Activated CD4-positive, alpha-beta T cell treated with anti-CD3 and anti-CD28 coated beads, Interleukin-2, amount 10 ng/mL, durations not matched to agents 24 days and 14 days (primary cell): ENCODE results near the gene SUCLG1. TPM values are rescaled to one million over a fixed set of nuclear protein-coding genes. Genes with fewer than 3 reads are reported as not detected.
"Not testable (repeated sequence)": the region's sequence is repeated elsewhere in the genome, so short reads cannot be mapped to it uniquely, and the experiment has no call there.

Source experiments
- DNase-seq: peaks from one replicate; pipeline ENCODE4 v3.0.0; 2022
- H3K27ac Mint-ChIP-seq: one replicate; pipeline ENCODE4 v1.8.0; 2022; ENCODE audit warnings: mild to moderate bottlenecking, mixed read lengths
- H3K27me3 Mint-ChIP-seq: one replicate; pipeline ENCODE4 v1.8.0; 2022; ENCODE audit warnings: mixed read lengths
- H3K36me3 Mint-ChIP-seq: one replicate; pipeline ENCODE4 v1.8.0; 2022; ENCODE audit warnings: low read depth, mild to moderate bottlenecking, mixed read lengths
- H3K4me1 Mint-ChIP-seq: one replicate; pipeline ENCODE4 v1.8.0; 2021; ENCODE audit warnings: mixed read lengths
- H3K4me3 Mint-ChIP-seq: one replicate; pipeline ENCODE4 v1.8.0; 2022; ENCODE audit warnings: mild to moderate bottlenecking, moderate library complexity, mixed read lengths
- H3K9me3 Mint-ChIP-seq: one replicate; pipeline ENCODE4 v1.8.0; 2021; ENCODE audit warnings: mixed read lengths
- intact Hi-C: fragments of 100-400 bp; cut with micrococcal nuclease; formaldehyde crosslinking; loops from one replicate; pipeline ENCODE4 v1.15.1; 2023
- total RNA-seq: library from RNA; stranded (reverse); gene quantifications from 2 replicates; pipeline ENCODE4 v1.2.3, GENCODE V29; 2022

The SUCLG1 gene
- total RNA-seq, 1 donor from 2014 or later, result 72.6 TPM

DNA sequence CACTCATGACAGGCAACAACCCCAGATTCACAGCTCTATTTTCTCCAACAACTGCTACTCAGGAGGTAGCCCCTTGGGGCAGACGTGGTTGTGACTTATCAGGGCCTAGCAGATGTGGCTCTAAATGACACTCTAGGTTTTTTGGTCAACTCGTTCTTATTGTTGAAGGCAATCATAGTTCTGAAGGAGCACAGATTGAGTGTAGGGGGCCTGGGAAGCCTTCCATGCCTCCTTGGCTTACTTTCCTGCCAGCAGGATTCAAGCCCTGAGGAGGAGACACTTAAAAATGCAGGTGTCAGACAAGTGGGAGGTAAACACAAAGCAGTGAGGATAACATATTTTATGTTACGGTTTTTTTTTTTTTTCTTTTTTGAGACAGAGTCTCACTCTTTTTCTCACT lies 23.5 kb upstream of the SUCLG1 start:
- Mint-ChIP-seq H3K36me3 (no peaks in the 10 kb centered on the region), H3K9me3 (no peaks in the 10 kb centered on the region), H3K4me3 (no peak overlapping the region), H3K4me1 (peaks cover 14% of the 10 kb centered on the region), H3K27me3 (no peaks in the 10 kb centered on the region), H3K27ac (no peak overlapping the region)
- no peak for DNase-seq
- intact Hi-C loops, result no loop called here

DNA sequence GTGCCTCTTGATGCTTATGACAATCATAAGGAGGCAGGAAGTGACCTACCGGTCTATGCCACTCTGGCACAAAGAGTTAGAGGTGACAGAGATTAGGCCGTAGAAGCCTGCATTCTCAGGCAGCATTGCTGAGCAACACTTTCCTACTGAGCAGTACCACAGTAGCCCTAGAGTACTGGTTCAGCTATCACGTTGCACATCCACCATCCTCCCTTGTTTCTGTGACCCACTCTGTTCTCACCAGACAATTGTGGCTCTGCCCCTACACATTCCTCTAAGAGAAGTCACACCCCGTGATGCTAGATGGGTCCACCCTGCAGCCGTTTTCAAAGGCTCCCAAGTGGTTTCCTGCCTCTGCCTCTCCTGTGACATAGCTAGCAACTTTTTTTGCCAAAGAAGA lies 22.6 kb upstream of the SUCLG1 start:
- intact Hi-C loops, result no loop called here
- Mint-ChIP-seq H3K9me3 (peaks cover 2% of the 10 kb centered on the region), H3K4me3 (no peak overlapping the region), H3K36me3 (no peaks in the 10 kb centered on the region), H3K27ac (peak overlapping the region; percentile 16), H3K4me1 (peaks cover 14% of the 10 kb centered on the region), H3K27me3 (peaks cover 2% of the 10 kb centered on the region)
- peak; percentile 64 for DNase-seq

DNA sequence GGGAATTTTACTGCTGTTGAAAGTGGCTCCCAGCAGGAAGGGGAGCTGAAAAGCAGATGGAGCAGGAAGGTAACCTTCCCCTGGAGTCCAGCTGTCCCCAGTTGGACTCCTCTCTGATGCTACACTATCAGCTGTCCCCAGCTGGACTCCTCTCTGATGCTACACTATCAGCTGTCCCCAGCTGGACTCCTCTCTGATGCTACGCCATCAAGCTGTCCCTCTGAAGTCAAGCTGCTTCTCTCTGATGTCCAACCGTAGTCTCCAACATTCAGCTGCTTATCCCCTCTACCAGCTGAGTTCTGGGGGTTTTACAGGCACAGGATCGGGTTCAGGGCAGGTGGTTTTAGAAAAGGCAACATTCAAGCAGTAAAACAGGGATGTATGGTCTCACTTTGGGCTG lies 19.8 kb upstream of the SUCLG1 start:
- intact Hi-C loops, result no loop called here
- peak; percentile 44 for DNase-seq
- peaks cover 2% of the 10 kb centered on the region for H3K27me3 Mint-ChIP-seq

DNA sequence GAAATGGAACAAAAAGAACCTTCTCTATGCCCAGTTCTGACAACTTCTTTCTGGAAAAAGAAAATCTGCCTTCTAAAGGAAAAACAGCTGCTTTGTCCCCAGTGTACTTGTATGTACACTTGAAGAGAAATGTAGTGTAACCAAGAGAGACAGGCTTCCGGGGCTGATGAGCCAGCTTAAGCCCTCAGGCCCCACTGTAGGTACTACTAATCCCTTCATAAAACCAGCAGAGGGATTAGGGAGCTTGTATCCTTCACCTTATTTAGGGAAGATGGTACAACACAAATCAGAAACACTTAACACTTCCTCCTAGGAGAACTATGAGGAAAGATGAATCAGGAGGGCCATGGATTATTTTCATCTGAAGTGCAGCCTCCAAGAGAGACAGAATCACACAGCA lies 18.8 kb upstream of the SUCLG1 start:
- peaks cover 5% of the 10 kb centered on the region for H3K9me3 Mint-ChIP-seq
- no peaks in the 10 kb centered on the region for H3K36me3 Mint-ChIP-seq
- peaks cover 2% of the 10 kb centered on the region for H3K27me3 Mint-ChIP-seq
- intact Hi-C loops, result no loop called here
- no peak for DNase-seq
- no peak overlapping the region for H3K4me3 Mint-ChIP-seq
- H3K27ac Mint-ChIP-seq, result no peak overlapping the region
- peaks cover 14% of the 10 kb centered on the region for H3K4me1 Mint-ChIP-seq

More for the DNA sequence above, 19.8 kb upstream of the SUCLG1 start:
- Mint-ChIP-seq H3K27ac (no peak overlapping the region), H3K36me3 (no peaks in the 10 kb centered on the region), H3K9me3 (peaks cover 5% of the 10 kb centered on the region), H3K4me1 (peaks cover 14% of the 10 kb centered on the region), H3K4me3 (no peak overlapping the region)

DNA sequence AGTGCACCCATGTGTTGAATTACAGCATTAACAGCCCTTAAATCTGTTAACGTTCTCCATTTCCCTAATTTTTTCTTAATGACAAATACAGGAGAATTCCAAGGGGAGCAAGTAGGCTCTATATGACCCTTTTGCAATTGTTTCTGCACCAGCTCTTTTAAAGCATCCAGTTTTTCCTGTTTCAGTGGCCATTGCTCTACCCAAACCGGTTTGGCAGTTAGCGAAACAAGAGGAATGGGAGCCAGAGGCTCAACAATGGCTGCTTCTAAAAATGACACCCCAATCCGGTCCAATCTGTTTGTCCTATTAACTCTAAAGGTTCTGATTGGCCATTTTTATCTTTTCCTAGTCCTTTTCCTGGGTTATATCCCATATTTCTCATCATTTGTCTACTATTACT lies 15.1 kb upstream of the SUCLG1 start:
- Mint-ChIP-seq H3K4me3 (no peak overlapping the region), H3K36me3 (no peaks in the 10 kb centered on the region), H3K27ac (no peak overlapping the region), H3K4me1 (no peaks in the 10 kb centered on the region), H3K9me3 (peaks cover 15% of the 10 kb centered on the region), H3K27me3 (peaks cover 2% of the 10 kb centered on the region)
- DNase-seq, result no peak
- intact Hi-C loops, result no loop called here

DNA sequence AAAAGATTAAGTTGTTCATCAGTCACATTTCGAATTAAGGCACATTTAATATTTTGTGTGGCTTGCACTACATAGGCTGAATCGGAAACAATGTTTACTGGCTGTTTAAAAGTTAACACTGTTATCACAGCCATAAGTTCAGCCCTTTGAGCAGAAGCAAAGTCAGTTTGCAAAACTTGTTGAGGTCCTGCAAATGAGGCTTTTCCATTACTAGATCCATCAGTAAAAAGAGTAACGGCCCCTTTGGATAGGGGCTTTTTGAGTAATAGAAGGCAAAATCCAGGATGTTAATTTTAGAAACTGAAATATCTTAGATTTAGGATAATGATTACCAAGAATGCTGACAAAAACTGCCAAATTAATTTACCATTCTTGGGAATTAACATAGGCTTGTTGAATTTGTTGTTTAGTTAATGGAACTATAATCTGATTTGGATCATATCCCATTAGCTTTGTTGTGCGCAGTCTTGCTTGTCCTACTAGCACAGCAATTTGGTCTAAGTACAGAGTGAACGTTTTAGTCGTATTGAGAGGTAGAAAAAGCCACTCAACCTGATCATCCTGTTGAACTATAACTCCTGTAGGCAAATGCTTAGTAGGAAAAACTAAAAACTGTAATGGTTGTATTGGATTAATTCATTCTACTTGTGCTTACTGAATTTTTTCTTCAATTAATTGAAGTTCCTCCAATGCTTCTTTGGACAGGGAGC lies 13.9 kb upstream of the SUCLG1 start:
- H3K4me1 Mint-ChIP-seq, result no peaks in the 10 kb centered on the region
- no peak overlapping the region for H3K4me3 Mint-ChIP-seq
- peaks cover 2% of the 10 kb centered on the region for H3K27me3 Mint-ChIP-seq
- H3K36me3 Mint-ChIP-seq, result no peaks in the 10 kb centered on the region
- no peak overlapping the region for H3K27ac Mint-ChIP-seq
- intact Hi-C loops, result no loop called here
- H3K9me3 Mint-ChIP-seq, result peaks cover 18% of the 10 kb centered on the region
- DNase-seq, result no peak

DNA sequence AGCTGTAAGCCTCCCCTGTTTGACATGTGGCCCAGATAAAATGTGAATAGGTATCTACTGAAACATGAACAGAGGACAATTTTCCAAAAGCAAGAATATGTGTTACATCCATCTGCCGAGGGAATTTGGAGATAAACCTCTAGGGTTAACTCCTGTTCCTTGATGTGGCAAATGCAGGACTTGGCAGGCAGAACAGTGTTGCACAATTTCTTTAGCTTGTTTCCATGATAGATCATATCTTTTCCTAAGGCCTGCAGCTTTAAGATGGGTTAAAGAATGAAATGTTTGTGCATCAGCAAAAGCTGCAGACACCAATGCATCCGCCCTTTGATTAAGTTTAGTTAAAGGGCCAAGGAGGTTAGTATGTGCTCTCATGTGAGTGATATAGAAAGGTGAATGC lies 13.3 kb upstream of the SUCLG1 start:
- H3K27me3 Mint-ChIP-seq, H3K4me3 Mint-ChIP-seq, H3K36me3 Mint-ChIP-seq, H3K4me1 Mint-ChIP-seq, intact Hi-C loops, H3K27ac Mint-ChIP-seq, DNase-seq: not testable (repeated sequence)
- peaks cover 19% of the 10 kb centered on the region for H3K9me3 Mint-ChIP-seq

DNA sequence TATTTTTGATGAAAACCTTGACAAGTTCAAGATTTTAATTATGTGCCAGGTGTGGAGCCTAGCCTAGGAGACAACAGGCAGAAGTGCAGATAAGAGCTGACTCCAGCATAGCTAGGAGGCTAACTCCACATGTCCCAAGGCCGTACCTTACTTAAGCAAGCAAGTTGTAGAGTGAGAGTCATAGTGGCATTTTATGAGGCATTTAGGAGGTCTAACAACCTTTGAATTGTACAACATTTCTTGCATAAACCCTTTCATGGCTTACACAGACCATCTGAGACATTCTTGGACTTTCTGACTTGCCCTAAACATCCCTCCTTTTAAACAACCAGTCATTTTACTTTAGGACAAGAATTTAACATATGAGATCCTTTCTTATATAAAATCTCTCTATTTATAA lies 8.3 kb upstream of the SUCLG1 start:
- Mint-ChIP-seq H3K27ac (no peak overlapping the region), H3K4me1 (no peaks in the 10 kb centered on the region), H3K36me3 (no peaks in the 10 kb centered on the region), H3K4me3 (no peak overlapping the region), H3K27me3 (no peaks in the 10 kb centered on the region), H3K9me3 (peaks cover 18% of the 10 kb centered on the region)
- intact Hi-C loops, result no loop called here
- DNase-seq, result no peak

DNA sequence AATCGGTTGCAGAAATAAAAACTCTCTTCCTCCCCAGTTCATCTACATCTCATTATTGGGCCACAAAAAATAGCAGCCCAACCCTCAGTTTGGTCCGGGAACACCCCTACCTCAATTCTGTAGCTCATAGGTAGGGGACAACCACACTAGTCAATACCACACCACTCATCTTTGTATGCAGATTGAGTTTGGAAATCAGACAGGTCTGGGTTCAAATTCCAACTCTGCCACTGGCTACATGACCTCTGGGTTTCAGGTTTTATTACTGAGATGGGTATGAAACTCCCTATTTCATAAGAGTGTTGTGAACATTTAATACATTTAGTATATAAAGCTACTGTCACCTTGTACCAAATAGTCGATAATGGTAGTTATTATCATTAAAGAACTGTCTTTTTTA lies 2.2 kb upstream of the SUCLG1 start:
- H3K4me1 Mint-ChIP-seq, result peaks cover 26% of the 10 kb centered on the region
- no peak for DNase-seq
- peak overlapping the region; percentile 42 for H3K4me3 Mint-ChIP-seq
- intact Hi-C loops, result no loop called here
- H3K9me3 Mint-ChIP-seq, result no peaks in the 10 kb centered on the region
- no peak overlapping the region for H3K27ac Mint-ChIP-seq
- no peaks in the 10 kb centered on the region for H3K27me3 Mint-ChIP-seq
- peaks cover 2% of the 10 kb centered on the region for H3K36me3 Mint-ChIP-seq

DNA sequence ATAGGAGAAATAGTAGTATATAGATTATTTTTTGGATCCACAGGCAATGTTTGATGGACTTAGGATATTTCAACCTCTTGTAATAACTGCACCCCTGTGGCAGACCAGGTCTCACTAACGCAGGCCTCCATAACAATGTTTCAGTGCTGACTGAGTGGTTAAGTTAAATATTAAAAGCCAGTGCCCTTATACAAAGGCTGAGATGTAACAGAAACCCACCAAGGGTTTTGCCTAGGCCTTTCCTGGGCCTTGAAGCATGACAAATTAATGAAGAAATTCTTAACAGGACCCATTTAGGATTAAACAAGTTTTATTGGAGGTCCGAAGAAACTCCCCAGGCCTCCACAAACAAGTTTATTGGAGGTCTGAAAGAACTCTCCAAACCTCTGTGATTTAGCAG lies 1.6 kb upstream of the SUCLG1 start:
- Mint-ChIP-seq H3K36me3 (peaks cover 2% of the 10 kb centered on the region), H3K27ac (no peak overlapping the region), H3K9me3 (no peaks in the 10 kb centered on the region), H3K4me1 (peaks cover 28% of the 10 kb centered on the region), H3K27me3 (no peaks in the 10 kb centered on the region), H3K4me3 (no peak overlapping the region)
- no peak for DNase-seq
- intact Hi-C loops, result no loop called here

DNA sequence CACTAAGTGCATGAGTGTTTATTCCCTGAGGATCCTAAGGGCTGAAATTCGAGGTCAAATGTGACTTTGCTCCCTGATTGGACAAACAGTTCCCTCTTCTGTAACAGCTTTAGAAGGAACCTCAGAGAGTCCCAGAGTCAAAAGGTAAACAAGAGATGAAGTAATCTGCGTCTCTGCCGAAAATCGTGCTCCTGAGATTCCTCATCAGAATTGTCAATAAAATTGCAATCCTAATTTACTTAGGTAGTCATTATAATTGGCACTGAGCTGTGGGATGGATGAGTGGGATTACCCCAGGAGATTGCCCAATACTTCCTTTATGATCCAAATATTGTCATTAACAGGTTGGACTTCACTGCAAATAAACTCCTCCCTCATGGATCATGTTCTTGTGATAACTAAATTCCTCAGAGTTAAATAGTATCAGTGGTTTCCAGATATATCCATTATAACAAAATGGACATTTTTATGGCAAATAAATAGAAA lies 907 bp upstream of the SUCLG1 start:
- peaks cover 28% of the 10 kb centered on the region for H3K4me1 Mint-ChIP-seq

DNA sequence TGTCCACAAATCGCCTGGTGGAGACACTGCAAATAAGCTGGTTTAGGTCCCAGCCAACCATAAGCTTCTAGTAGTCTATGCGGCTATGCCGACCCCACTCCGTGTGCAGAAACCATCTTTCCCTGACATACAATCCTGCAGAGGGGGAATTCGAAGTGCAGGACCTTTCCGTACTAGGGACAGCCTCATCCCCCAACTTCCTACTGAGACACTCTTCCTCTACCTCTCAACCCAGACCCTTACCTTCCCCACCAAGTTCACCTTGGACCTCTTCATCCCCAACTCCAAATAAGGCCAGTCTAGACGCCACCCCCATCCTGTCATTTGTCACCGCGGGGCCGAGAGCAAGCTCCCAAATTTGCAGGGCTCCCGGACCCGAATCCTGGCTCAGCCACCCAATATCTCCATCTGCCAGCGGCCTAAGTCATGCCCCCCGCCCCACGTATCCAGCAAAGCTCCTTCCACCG lies 496 bp downstream of the SUCLG1 start:
- Mint-ChIP-seq H3K36me3 (peaks cover 5% of the 10 kb centered on the region), H3K27me3 (no peaks in the 10 kb centered on the region), H3K4me3 (peak overlapping the region; percentile 94), H3K9me3 (no peaks in the 10 kb centered on the region), H3K27ac (peak overlapping the region; percentile 97), H3K4me1 (peaks cover 33% of the 10 kb centered on the region)
- intact Hi-C loops, result loop anchor here (1.0 to 2.0 kb wide), 5 partner anchors 58 to 868 kb away; partner anchors contain the start of genes DNAH6, TGOLN2, TMSB10 and TRABD2A
- DNase-seq, result peak; percentile 79

More for the DNA sequence above, 907 bp upstream of the SUCLG1 start:
- intact Hi-C loops, result loop anchor here (1.0 to 2.0 kb wide), 5 partner anchors 57 to 867 kb away; partner anchors contain the start of genes DNAH6, TGOLN2, TMSB10 and TRABD2A
- no peaks in the 10 kb centered on the region for H3K9me3 Mint-ChIP-seq
- DNase-seq, result no peak
- H3K36me3 Mint-ChIP-seq, result peaks cover 2% of the 10 kb centered on the region
- peak overlapping the region; percentile 94 for H3K4me3 Mint-ChIP-seq
- peak overlapping the region; percentile 97 for H3K27ac Mint-ChIP-seq
- no peaks in the 10 kb centered on the region for H3K27me3 Mint-ChIP-seq

DNA sequence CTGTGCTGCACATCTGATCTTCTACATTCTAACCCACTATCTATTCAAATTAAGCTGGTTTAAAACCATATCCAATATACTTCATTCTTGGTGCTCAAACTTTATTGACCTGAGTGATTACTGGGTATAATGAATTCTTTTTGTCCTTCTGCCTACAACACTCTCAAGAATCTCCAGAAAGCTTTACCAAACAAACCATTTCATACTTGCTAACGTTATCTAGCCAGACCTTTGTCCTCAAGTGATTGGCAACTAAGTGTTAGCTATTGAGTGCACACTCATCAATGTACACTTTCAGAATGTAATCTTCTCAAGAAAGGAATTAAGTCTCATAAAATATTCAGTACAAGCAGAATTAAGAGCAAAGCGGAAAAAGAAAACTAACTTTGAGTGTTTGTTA lies 1.4 kb downstream of the SUCLG1 start:
- Mint-ChIP-seq H3K27me3 (no peaks in the 10 kb centered on the region), H3K27ac (no peak overlapping the region), H3K36me3 (peaks cover 5% of the 10 kb centered on the region), H3K4me3 (peak overlapping the region; percentile 94), H3K4me1 (peaks cover 33% of the 10 kb centered on the region), H3K9me3 (no peaks in the 10 kb centered on the region)
- intact Hi-C loops, result loop anchor here (2.0 kb wide), 3 partner anchors 59 to 869 kb away; partner anchors contain the start of genes DNAH6 and TGOLN2
- no peak for DNase-seq

DNA sequence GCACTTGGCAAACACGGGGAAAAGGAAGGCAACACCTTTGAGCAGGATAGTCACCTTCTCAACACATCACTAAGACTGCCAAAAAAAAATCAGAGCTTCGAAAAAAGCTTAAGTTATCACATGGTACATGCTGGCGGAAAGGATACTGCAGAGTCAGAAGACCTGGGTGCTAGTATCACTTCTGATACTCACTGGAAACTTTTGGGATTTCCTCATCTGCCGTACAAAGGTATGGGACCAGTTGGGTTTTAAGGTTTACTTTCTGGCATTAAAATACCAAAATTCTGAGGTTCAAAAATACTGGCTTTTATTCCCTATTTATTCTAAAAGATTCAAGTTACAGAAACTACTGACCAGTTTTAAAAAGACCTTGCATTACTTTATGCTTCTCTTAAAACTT lies 2.9 kb downstream of the SUCLG1 start:
- Mint-ChIP-seq H3K4me1 (peaks cover 39% of the 10 kb centered on the region), H3K27ac (no peak overlapping the region), H3K4me3 (no peak overlapping the region)

More for the DNA sequence above, 2.9 kb downstream of the SUCLG1 start:
- no peak for DNase-seq
- Mint-ChIP-seq H3K36me3 (peaks cover 7% of the 10 kb centered on the region), H3K27me3 (no peaks in the 10 kb centered on the region), H3K9me3 (no peaks in the 10 kb centered on the region)
- intact Hi-C loops, result no loop called here
